ENCODE results near the gene PARD6G. TPM values are rescaled to one million over a fixed set of nuclear protein-coding genes. Genes with fewer than 3 reads are reported as not detected.
A peak's percentile ranks its signal among the peaks of the same experiment; 100 is the strongest.

Gene PARD6G
- total and polyA plus RNA-seq, 2 of the 8 experiments (the other 6 are each of a cell fraction or from before 2014, with no cell fraction given): 11.3 to 17.9 TPM

DNA sequence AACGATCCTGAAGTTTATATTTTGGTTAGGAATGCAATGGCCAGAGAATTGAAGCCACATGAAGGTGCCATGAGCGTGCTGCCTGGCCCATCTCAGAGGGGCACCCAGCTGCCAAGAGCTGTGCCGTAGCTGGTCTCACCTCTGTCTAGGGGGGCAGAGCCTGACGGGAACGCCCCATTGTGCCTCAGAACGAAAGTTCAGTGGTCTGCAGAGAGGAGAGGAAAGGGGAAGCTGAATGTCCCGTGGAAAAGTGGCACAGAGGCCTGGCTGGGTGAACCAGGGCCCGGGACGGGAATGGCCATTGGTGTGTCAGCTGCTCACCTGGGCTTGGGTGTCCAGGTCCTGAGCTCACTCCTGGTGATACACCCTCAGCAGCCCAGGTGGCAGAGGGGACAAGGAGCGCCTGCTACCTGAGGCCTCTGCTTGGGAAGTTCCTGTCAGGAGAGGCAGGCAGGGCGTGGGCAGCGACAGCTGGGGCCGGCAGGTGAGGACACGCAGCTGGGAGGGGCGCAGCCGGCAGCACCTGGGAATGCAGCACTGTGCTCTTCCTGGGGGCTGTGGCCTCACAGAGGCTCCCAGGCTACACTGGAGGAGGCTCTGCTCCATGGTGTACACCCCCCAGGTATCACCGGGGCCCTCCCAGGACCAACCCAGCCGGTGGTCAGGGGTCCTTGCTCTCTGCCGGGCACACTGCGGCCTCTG, 67.3 kb downstream of the PARD6G start:
- peak overlapping the region; percentile 74; the same call in 1 of the 2 replicates for H4K8ac ChIP-seq (ENCODE audit: extremely low read depth, insufficient read depth, low read length)
- H2AK5ac ChIP-seq (ENCODE audit: low read depth, low read length): no peak overlapping the region
- WGBS, 2 experiments (ENCODE audit: extremely low coverage in 1 of 2, insufficient coverage in 1 of 2, insufficient read length in 1 of 2, insufficient replicate concordance in 2 of 2, low coverage in 1 of 2, low lambda C conversion rate in 2 of 2, missing lambda C conversion rate in 1 of 2): 93% methylated on average over 20 of the region's 20 CpGs; no CpG with 5 or more reads in 1 of the 2 experiments
- no peak overlapping the region for H4K5ac ChIP-seq (ENCODE audit: insufficient read length, low read depth, low read length)
- H3K4me1 ChIP-seq (replicated peaks in 1 of 4; ENCODE audit: control insufficient read depth in 3 of 4, insufficient read depth in 4 of 4, low read length in 3 of 4): peaks cover 0 to 10% (median 3%) of the 10 kb centered on the region in 4 experiments; a peak in 5 of 7 replicates
- H3K23ac ChIP-seq (ENCODE audit: insufficient read length): no peak overlapping the region
- H3K4ac ChIP-seq (replicated peaks; ENCODE audit: insufficient read length, low read depth, low read length): no peak overlapping the region
- H3K9me3 ChIP-seq (ENCODE audit: insufficient read depth in 2 of 2, low read depth in 1 of 2, low read length in 1 of 2): no peaks in the 10 kb centered on the region
- H3K4me3 ChIP-seq (ENCODE audit: extremely low read depth in 1 of 4, insufficient read depth in 2 of 4, low read depth in 3 of 4, low read length in 4 of 4): no peak overlapping the region
- ChIA-PET CTCF (ENCODE audit: partially characterized antibody) (interaction anchor here (0.8 to 4.2 kb wide), 12 partner anchors 9 to 80 kb away, joined by 3 to 27 read pairs (median 4); no protein-coding TSS in a partner anchor), POLR2A (ENCODE audit: partially characterized antibody) (interaction anchor here (1.5 to 1.9 kb wide), 2 partner anchors 10 to 11 kb away, joined by 5 read pairs; no protein-coding TSS in a partner anchor)
- H4K20me1 ChIP-seq (replicated peaks in 1 of 2; ENCODE audit: control insufficient read depth in 1 of 2, insufficient read depth in 2 of 2, low read length in 2 of 2): peaks cover 0 to 15% of the 10 kb centered on the region in 2 experiments
- no peak overlapping the region for H3K14ac ChIP-seq (ENCODE audit: insufficient read length)
- no peak overlapping the region for H3K56ac ChIP-seq (replicated peaks; ENCODE audit: insufficient read length, low read depth, low read length)
- no peak for DNase-seq (ENCODE audit: low read depth in 1 of 2, low spot score in 2 of 2)
- H3K36me3 ChIP-seq (ENCODE audit: control insufficient read depth in 2 of 4, insufficient read depth in 4 of 4, low read length in 3 of 4): no peaks in the 10 kb centered on the region
- H3K79me2 ChIP-seq (ENCODE audit: control insufficient read depth in 1 of 2, insufficient read depth in 2 of 2, low read length in 2 of 2): no peaks in the 10 kb centered on the region
- H2BK5ac ChIP-seq (ENCODE audit: low read depth, low read length): no peak overlapping the region; the same call in 1 of the 2 replicates
- no peaks in the 10 kb centered on the region; the same call in 1 of the 2 replicates for H3K23me2 ChIP-seq (ENCODE audit: low read depth, low read length)
- no peak for FAIRE-seq
- no peak overlapping the region for H2BK20ac ChIP-seq (ENCODE audit: low read length)
- H3K27ac ChIP-seq (ENCODE audit: low read depth, low read length): no peak overlapping the region
- H4K91ac ChIP-seq (replicated peaks; ENCODE audit: insufficient read length, low read length): no peak overlapping the region
- no peak overlapping the region for H2BK12ac ChIP-seq (ENCODE audit: low read depth, low read length)
- H3K4me2 ChIP-seq (ENCODE audit: insufficient read depth in 1 of 2, low read depth in 2 of 2, low read length in 2 of 2): no peak overlapping the region
- H3K79me1 ChIP-seq (ENCODE audit: low read depth, low read length): peaks cover 7% of the 10 kb centered on the region; the same call in 1 of the 2 replicates
- no peak overlapping the region for H2AFZ ChIP-seq (ENCODE audit: low read length)
- no peaks in the 10 kb centered on the region for H3K27me3 ChIP-seq (replicated peaks in 1 of 4; ENCODE audit: control insufficient read depth in 3 of 4, extremely low read depth in 1 of 4, insufficient read depth in 3 of 4, low read length in 3 of 4)
- no peak overlapping the region for H2BK15ac ChIP-seq (ENCODE audit: low read length)
- H2BK120ac ChIP-seq (replicated peaks; ENCODE audit: low read depth, low read length): no peak overlapping the region
- TF ChIP-seq BCL11A (IDR thresholded peaks at IDR 0.05; ENCODE audit: low read depth in 2 of 2, low read length in 2 of 2): no peak
- TF ChIP-seq, protein P1, sequence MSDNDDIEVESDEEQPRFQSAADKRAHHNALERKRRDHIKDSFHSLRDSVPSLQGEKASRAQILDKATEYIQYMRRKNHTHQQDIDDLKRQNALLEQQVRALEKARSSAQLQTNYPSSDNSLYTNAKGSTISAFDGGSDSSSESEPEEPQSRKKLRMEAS (IDR thresholded peaks at IDR 0.05): no peak
- H3K9ac ChIP-seq (replicated peaks in 1 of 4; ENCODE audit: extremely low read depth in 1 of 4, low read depth in 3 of 4, low read length in 3 of 4): no peak overlapping the region
- no peak overlapping the region for H3K18ac ChIP-seq (ENCODE audit: extremely low read depth, low read length)

Data from H1 (cell line).